NCI-H187 treated with DMSO at 0.1 percent for 48 hours (cell line): ENCODE data around the gene TMEM235.

Experiments used
- DNase-seq: peaks from one replicate; lab custom pipeline; 2025; lab: John Stamatoyannopoulos, UW

Gene TMEM235

DNA sequence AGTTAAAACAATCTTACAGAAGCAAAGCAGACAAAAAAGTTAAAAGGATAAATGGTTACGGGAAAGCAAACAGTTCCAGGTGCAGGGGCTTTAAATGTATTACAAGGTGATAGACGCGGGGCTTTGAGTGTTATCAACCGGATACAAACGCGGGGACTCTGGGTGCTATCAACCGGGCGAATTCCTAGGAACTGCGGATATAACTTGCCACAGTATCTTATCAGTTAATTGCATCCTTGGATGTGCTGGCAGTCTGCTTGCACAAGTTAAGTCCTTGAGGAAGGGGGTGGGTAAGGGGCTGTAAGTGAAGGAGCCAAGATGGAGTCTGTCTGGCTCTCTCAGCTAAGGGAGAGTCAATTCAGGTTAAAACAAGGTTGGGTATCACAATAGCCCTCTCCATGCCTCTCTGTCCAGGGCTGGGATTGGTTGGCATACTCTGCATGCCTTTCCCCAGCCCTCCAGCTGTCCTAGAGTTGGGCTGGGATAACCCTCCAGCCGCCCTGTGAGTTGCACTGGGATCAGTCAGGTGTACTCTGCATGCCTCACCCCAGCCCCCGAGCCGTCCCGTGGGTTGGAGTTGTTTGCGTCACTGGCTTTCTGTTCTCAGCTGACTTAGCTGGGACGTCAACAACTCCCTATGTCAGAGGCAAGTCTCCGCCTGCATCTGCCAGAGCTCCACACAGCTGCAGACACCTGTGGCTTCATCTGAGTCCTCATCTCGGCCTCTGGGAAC lies 40.9 kb downstream of the TMEM235 start:
- no peak for DNase-seq

DNA sequence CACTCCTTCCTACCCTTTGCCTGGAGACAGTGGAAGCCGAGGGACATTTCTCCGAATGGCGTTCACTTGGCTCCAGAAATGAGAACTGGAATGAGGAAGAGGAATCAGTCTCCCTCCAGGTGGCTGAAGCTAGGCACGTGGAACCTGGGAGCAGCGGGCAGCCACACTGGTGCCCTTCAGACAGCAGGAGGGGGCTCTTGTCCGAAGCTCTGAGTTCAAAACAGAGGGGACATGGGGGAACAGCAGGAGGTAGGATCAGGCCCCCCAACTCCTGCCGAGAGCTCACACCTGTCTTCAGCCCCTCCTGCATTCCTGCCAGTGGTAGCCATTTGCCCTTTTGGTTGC lies 41.5 kb downstream of the TMEM235 start:
- no peak for DNase-seq

DNA sequence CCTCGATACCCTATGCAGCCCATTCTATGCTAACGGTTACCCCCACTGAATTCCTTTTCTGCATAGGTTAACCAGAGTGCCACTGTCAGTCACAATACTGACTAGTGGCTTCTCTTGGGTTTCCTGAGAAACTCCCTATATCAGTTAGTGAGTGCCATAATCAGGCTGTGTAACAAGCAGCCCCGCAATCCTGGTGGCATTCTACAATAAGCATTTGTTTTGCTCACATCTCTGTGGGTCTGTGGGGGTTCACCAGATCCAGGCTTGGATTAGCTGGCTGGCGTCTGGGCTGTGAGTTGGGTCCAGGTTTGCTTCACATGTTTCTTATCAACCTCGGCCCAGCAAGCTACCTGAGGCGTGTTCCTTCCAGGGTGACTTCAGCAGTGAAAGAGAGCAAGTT lies 42.4 kb downstream of the TMEM235 start:
- no peak for DNase-seq

DNA sequence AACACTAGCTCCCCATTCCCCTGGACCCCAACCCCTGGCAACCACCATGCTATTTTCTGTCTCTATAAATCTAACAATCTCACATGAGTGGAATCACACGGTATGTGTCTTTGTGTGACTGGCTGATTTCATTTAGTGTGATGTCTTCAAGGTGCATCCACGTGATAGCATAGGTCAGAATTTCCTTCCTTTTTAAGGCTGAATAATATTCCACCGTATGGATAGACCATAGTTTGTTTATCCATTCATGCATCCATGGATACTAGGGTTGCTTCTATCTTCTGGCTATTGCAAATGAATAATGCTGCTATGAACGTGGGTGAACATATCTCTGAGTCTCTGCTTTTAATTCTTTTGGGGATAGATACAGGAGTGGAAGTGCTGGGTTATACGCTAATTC lies 43.9 kb downstream of the TMEM235 start:
- no peak for DNase-seq

DNA sequence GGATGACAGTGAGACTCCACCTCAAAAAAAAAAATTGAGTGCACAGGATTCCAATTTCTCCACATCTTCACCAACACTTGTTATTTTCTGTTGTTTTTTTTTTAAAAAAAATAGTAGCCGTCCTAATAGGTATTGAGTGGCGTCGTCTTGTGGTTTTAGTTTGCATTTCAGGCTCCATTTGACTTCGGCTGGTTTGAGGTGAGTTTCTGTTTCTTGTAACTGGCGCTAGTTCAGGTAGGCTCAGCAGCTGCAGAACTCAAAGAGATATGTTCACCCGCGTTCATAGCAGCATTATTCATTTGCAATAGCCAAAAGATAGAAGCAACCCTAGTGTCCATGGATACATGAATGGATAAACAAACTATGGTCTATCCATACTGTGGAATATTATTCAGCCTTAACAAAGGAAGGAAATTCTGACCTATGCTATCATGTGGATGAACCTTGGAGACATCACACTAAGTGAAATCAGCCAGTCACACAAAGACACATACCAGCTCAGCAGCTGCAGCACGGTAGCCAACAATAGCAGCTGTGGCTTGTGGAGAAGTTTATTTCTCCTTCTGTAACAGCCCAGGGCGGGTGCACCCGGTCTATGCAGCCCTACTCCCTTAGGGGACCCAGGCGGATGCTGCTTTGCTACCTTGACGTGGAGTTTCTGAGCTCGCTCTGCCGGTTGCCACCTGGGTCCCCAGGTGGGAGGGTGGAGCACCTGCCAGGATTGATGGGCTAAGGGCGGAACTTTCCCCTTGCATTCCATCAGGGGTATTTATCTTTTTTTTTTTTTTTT lies 44.9 kb downstream of the TMEM235 start:
- DNase-seq: no peak

DNA sequence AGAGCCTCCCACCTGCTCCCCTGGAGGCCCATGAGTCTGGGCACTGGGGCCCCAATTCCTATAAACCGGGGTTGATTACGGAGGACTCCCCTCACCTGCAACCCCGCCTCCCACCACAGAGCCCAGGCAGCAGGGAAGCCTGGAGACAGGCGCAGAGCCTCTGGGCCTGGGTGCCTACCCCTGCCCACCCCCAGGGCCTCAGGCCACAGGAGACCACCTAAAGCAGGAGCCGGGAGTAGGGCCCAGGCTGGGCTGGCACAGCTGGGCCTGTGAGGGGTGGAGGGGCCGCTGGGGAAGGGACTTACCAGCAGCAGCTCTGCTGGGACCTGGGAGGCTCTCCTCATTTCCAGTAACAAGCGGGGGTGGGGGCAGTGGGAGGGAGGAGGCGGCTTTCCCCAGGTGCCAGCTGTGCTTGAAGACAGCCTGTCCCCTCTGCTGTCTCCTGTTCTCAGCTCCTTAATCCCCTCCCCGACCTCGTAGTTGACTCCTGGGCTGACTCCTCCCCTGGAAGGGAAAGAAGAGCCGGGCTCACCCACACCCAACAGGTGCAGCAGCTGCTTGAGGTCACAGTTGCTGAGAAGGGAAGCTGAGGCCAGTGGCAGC lies 46.8 kb downstream of the TMEM235 start:
- DNase-seq: peak; percentile 27

DNA sequence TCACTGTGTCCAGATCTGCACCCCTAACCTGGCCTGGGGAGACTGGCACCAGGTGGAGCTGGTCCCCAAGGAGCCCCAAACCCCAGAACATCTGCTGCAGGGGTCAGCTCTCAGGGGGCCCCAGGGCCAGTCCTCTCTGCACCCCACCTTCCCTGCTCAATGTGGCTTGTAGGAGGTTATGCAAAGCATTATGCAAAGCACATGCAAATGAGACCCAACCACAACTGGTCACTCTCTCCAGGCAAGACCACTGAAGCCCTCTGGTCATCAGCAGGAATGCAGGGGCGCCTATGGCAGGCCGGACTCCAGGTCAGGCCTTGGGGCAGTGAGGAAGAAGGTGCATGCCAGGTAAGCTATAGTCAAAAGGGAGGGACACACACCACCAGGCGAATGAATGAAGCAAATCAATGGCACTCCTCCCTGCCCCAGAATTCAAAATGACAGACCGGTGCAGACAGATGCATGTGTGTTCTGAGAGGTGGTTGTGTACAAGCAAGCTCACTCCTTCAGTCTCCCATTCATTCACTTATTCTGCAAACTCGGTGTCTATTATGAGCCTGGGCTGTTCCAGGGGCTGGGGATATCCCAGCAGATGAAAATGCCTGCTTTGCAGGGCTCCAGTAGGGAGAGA lies 48.0 kb downstream of the TMEM235 start:
- DNase-seq: no peak

DNA sequence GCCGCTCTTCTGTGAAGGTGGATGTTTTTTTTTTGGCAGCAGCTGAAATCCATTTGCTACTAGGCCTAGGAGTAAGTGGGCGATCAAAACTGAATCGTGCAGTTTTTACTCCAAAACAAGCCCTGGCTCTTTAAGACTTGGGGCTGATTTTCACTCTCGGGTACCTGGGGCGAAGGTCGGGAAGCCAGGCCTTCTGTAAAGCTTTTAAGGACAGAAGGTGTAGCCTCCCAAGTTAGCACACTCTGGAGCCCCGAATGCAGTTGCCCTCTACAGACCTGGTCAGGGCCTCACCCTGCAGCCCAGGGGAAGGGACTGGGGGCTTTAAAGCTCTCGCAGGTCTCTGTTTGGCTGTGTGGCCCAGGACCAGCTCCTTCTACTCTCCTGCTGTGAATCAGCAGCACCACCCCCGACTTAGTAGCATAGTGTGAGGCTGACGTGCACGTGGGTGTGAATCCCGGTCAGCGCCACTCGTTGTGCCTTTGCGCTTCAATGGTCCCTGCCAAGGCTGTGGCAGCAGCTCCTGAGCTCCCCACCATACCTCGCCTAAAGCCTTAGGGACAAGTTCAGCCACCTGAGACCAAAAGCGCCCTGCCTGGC lies 49.9 kb downstream of the TMEM235 start:
- no peak for DNase-seq

DNA sequence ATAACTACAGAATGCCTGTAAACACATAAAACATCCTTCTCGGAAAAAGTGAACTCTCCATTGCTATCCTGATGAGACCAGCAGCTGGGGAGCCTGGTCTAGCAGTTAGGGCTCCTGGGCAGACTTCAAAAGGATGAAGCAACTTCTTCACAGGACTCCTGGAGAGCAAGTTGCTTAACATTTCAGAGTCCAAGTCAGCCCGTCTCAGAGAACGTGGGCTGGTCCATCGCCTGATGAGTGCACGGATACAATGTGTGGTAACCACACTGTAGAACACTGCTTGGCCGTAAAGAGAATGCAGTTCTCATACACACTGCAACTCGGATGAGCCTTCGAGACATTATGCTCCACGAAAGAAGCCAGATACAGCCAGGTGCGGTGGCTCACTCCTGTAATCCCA lies 52.7 kb downstream of the TMEM235 start:
- DNase-seq: no peak

DNA sequence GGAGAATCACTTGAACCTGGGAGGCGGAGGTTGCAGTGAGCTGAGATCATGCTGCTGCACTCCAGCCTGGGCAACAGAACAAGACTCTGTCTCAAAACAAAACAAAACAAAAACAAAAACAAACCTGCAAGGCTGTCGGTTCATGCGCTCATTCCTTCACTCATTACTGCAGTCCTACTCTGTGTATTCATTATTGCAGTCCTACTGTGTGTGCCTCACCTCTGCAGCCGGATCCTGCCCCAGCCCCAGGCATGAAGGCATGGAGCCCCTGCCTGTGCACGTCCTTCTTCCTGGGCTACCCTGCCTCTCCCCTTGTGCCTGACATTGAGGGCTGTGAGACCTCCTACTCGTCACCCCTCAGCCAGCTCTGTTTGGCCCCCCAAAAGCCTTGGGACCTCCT lies 57.6 kb downstream of the TMEM235 start:
- no peak for DNase-seq

DNA sequence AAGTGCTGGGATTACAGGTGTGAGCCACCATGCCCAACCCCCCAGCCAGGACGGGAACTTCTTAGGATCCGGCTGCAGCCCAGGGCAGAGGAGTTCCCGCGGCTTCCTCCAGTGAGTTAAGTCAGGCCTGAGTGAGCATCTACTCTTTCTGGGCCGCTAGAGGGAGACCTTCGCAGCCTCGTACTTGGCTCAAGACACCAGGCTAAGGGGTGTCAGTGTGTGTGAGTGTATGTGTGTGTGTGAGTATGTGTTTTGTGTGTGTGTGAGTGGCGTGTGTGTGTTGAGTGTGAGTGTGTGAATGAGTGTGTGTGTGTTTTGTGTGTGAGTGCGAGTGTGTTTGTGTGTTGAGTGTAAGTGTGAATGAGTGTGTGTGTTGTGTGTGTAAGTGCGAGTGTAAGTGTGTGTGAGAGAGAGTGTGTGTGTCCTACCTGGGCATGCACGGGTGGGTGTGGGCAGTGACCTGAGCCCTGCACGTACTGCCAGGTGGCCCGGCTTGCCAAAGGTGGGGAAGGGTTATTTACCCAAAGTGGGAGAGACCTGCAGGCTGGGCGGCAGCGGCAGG lies 58.5 kb downstream of the TMEM235 start:
- DNase-seq: peak; percentile 38
